ENCODE data around the gene AJM1. TPM values are rescaled to one million over a fixed set of nuclear protein-coding genes. Genes with fewer than 3 reads are reported as not detected.

The AJM1 gene
- total RNA-seq, 1 donor from 2014 or later = 1.6 TPM

- DNase-seq (peak; percentile 56), ATAC-seq (ENCODE audit: low read depth) (no peak)
- Mint-ChIP-seq H3K36me3 (ENCODE audit: low read depth) (no peaks in the 10 kb centered on the region), H3K27me3 (peaks cover 6% of the 10 kb centered on the region), H3K4me1 (peaks cover 28% of the 10 kb centered on the region), H3K4me3 (peak overlapping the region; percentile 95), H3K9me3 (no peaks in the 10 kb centered on the region), H3K27ac (peak overlapping the region; percentile 59)
- ChIA-PET POLR2A (interaction anchor here (0.6 to 2.2 kb wide), 14 partner anchors 16 to 454 kb away, joined by 3 to 13 read pairs (median 3); partner anchors contain the start of genes C8G, EDF1, FBXW5 and NRARP), CTCF (interaction anchor here (1.3 kb wide), 1 partner anchor 188 kb away, joined by 4 read pairs; no protein-coding TSS in a partner anchor)
- intact Hi-C loops (cut with micrococcal nuclease) = loop anchor here (1.0 to 10.0 kb wide), 2 partner anchors 54 to 317 kb away; no protein-coding TSS in a partner anchor
- TF ChIP-seq CTCF (IDR thresholded peaks at IDR 0.05) = no peak
These were observed 5.6 kb downstream of the AJM1 start for GRCh38 chr9:136847826-136848392.

GRCh38 chr9:136848393-136849037 is 6.2 kb downstream of the AJM1 start:
- H3K4me3 Mint-ChIP-seq = peak overlapping the region; percentile 95
- ChIA-PET CTCF (no interaction called here), POLR2A (interaction anchor here (0.7 to 2.2 kb wide), 12 partner anchors 16 to 393 kb away, joined by 3 to 13 read pairs (median 4); partner anchors contain the start of genes C8G, EDF1, FBXW5 and PAXX)
- ATAC-seq (ENCODE audit: low read depth) (peak; percentile 1), DNase-seq (no peak)
- no peaks in the 10 kb centered on the region for H3K36me3 Mint-ChIP-seq (ENCODE audit: low read depth)
- peaks cover 6% of the 10 kb centered on the region for H3K27me3 Mint-ChIP-seq
- H3K9me3 Mint-ChIP-seq = no peaks in the 10 kb centered on the region
- peaks cover 26% of the 10 kb centered on the region for H3K4me1 Mint-ChIP-seq
- no peak overlapping the region for H3K27ac Mint-ChIP-seq
- TF ChIP-seq CTCF (IDR thresholded peaks at IDR 0.05) = no peak
- intact Hi-C loops (cut with micrococcal nuclease) = loop anchor here (1.0 to 10.0 kb wide), 7 partner anchors 18 to 316 kb away; partner anchors contain the start of genes EDF1, FBXW5, PAXX and RABL6

- Mint-ChIP-seq H3K9me3 (no peaks in the 10 kb centered on the region), H3K27me3 (peaks cover 6% of the 10 kb centered on the region), H3K4me3 (peak within 1 kb of the TSS; percentile 95), H3K36me3 (ENCODE audit: low read depth) (no peaks in the 10 kb centered on the region), H3K27ac (peak within 1 kb of the TSS; percentile 93), H3K4me1 (peaks cover 27% of the 10 kb centered on the region)
- ATAC-seq (ENCODE audit: low read depth) (peak; percentile 94), DNase-seq (peak; percentile 94)
- TF ChIP-seq CTCF (IDR thresholded peaks at IDR 0.05) = no peak
- ChIA-PET POLR2A (interaction anchor here (0.7 to 2.2 kb wide), 8 partner anchors 15 to 186 kb away, joined by 3 to 7 read pairs (median 4); partner anchors contain the start of genes EDF1, PAXX and TRAF2), CTCF (no interaction called here)
- intact Hi-C loops (cut with micrococcal nuclease) = loop anchor here (1.0 to 10.0 kb wide), 7 partner anchors 17 to 316 kb away; partner anchors contain the start of genes EDF1, FBXW5, PAXX and RABL6
These were observed 7.0 kb downstream of the AJM1 start, which contains the start of gene PHPT1 for GRCh38 chr9:136849038-136849959. Gene PHPT1 (plus strand): TSS chr9:136849409. CDS start chr9:136849431, 22 bp downstream.

GRCh38 chr9:136849960-136850865 is 7.9 kb downstream of the AJM1 start:
- Mint-ChIP-seq H3K36me3 (ENCODE audit: low read depth) (no peaks in the 10 kb centered on the region), H3K27me3 (peaks cover 6% of the 10 kb centered on the region), H3K4me3 (peak overlapping the region; percentile 95), H3K27ac (no peak overlapping the region), H3K9me3 (no peaks in the 10 kb centered on the region), H3K4me1 (peaks cover 26% of the 10 kb centered on the region)
- ChIA-PET POLR2A (interaction anchor here (0.8 to 1.2 kb wide), 2 partner anchors 33 to 36 kb away, joined by 3 read pairs; partner anchors contain the start of gene TRAF2), CTCF (no interaction called here)
- ATAC-seq (ENCODE audit: low read depth) (no peak), DNase-seq (no peak)
- intact Hi-C loops (cut with micrococcal nuclease) = loop anchor here (1.0 to 10.0 kb wide), 7 partner anchors 16 to 315 kb away; partner anchors contain the start of genes EDF1, FBXW5, PAXX and RABL6
- no peak for TF ChIP-seq CTCF (IDR thresholded peaks at IDR 0.05)
